NCI-H1105 (cell line): ENCODE measurements around the gene LRRC8B.

Experiments used
- DNase-seq: peaks from one replicate; lab custom pipeline; 2025; lab: John Stamatoyannopoulos, UW

The LRRC8B gene

GRCh38 chr1:89547563-89548116, 23.0 kb downstream of the LRRC8B start:
- peak; percentile 23 for DNase-seq

GRCh38 chr1:89548122-89548857, 23.7 kb downstream of the LRRC8B start:
- no peak for DNase-seq

GRCh38 chr1:89550995-89551394, 26.4 kb downstream of the LRRC8B start:
- DNase-seq, result no peak

GRCh38 chr1:89552471-89553081, 27.9 kb downstream of the LRRC8B start:
- peak; percentile 27 for DNase-seq

GRCh38 chr1:89553157-89553556, 28.5 kb downstream of the LRRC8B start:
- DNase-seq, result peak; percentile 21

- no peak for DNase-seq
These were observed 30.9 kb downstream of the LRRC8B start for GRCh38 chr1:89555550-89555949.

GRCh38 chr1:89556726-89557444, 32.3 kb downstream of the LRRC8B start:
- DNase-seq, result no peak

- no peak for DNase-seq
These were observed 32.8 kb downstream of the LRRC8B start for GRCh38 chr1:89557445-89557825.

- DNase-seq, result no peak
These were observed 33.3 kb downstream of the LRRC8B start for GRCh38 chr1:89557956-89558355.

GRCh38 chr1:89563957-89564604, 39.5 kb downstream of the LRRC8B start:
- no peak for DNase-seq

- no peak for DNase-seq
These were observed 40.9 kb downstream of the LRRC8B start for GRCh38 chr1:89565521-89565920.

GRCh38 chr1:89566761-89567174, 42.1 kb downstream of the LRRC8B start:
- no peak for DNase-seq

GRCh38 chr1:89567797-89568196, 43.2 kb downstream of the LRRC8B start:
- DNase-seq, result no peak

- DNase-seq, result no peak
These were observed 48.8 kb downstream of the LRRC8B start for GRCh38 chr1:89573410-89573809.

GRCh38 chr1:89574621-89575020, 50.0 kb downstream of the LRRC8B start:
- DNase-seq, result no peak

- DNase-seq, result no peak
These were observed 50.6 kb downstream of the LRRC8B start for GRCh38 chr1:89575207-89575606.

GRCh38 chr1:89576013-89576412, 51.4 kb downstream of the LRRC8B start:
- no peak for DNase-seq

- DNase-seq, result no peak
These were observed 53.5 kb downstream of the LRRC8B start for GRCh38 chr1:89578151-89578550.

GRCh38 chr1:89578946-89579684, 54.5 kb downstream of the LRRC8B start:
- DNase-seq, result no peak

- no peak for DNase-seq
These were observed 55.4 kb downstream of the LRRC8B start for GRCh38 chr1:89580036-89580435.

- no peak for DNase-seq
These were observed 57.2 kb downstream of the LRRC8B start for GRCh38 chr1:89581859-89582258.

GRCh38 chr1:89582571-89582970, 57.9 kb downstream of the LRRC8B start:
- DNase-seq, result no peak
